ENCODE data around the gene ARHGEF33.
"Not testable (repeated sequence)": the region's sequence is repeated elsewhere in the genome, so short reads cannot be mapped to it uniquely, and the experiment has no call there.

Gene ARHGEF33

GRCh38 chr2:38911191-38911590 lies 21.5 kb downstream of the ARHGEF33 start:
- no peak for DNase-seq

GRCh38 chr2:38912619-38913018 lies 22.9 kb downstream of the ARHGEF33 start:
- DNase-seq, result no peak

GRCh38 chr2:38922389-38922788 lies 32.7 kb downstream of the ARHGEF33 start:
- DNase-seq, result no peak

- DNase-seq, result no peak
Observed at GRCh38 chr2:38922902-38923301, 33.2 kb downstream of the ARHGEF33 start.

- no peak for DNase-seq
Observed at GRCh38 chr2:38925982-38926381, 36.3 kb downstream of the ARHGEF33 start.

GRCh38 chr2:38930600-38930999 lies 40.9 kb downstream of the ARHGEF33 start:
- DNase-seq, result no peak

- no peak for DNase-seq
Observed at GRCh38 chr2:38932586-38932985, 42.9 kb downstream of the ARHGEF33 start.

- DNase-seq, result no peak
Observed at GRCh38 chr2:38933653-38934052, 44.0 kb downstream of the ARHGEF33 start.

GRCh38 chr2:38934742-38935141 lies 45.1 kb downstream of the ARHGEF33 start:
- no peak for DNase-seq

- no peak for DNase-seq
Observed at GRCh38 chr2:38935568-38936172, 46.0 kb downstream of the ARHGEF33 start.

GRCh38 chr2:38936516-38936915 lies 46.8 kb downstream of the ARHGEF33 start:
- DNase-seq, result not testable (repeated sequence)

GRCh38 chr2:38937548-38937947 lies 47.9 kb downstream of the ARHGEF33 start:
- no peak for DNase-seq

- DNase-seq, result no peak
Observed at GRCh38 chr2:38940746-38941145, 51.1 kb downstream of the ARHGEF33 start.

GRCh38 chr2:38943784-38944183 lies 54.1 kb downstream of the ARHGEF33 start:
- no peak for DNase-seq

- DNase-seq, result no peak
Observed at GRCh38 chr2:38945372-38945771, 55.7 kb downstream of the ARHGEF33 start.

GRCh38 chr2:38945911-38946310 lies 56.2 kb downstream of the ARHGEF33 start:
- DNase-seq, result peak; percentile 24

- DNase-seq, result peak; percentile 77
Observed at GRCh38 chr2:38947241-38948239, 57.9 kb downstream of the ARHGEF33 start.

- DNase-seq, result no peak
Observed at GRCh38 chr2:38948387-38948882, 58.8 kb downstream of the ARHGEF33 start.

GRCh38 chr2:38948995-38949394 lies 59.3 kb downstream of the ARHGEF33 start:
- no peak for DNase-seq

GRCh38 chr2:38951766-38952165 lies 62.1 kb downstream of the ARHGEF33 start:
- no peak for DNase-seq

GRCh38 chr2:38957972-38958371 lies 68.3 kb downstream of the ARHGEF33 start:
- no peak for DNase-seq

- DNase-seq, result no peak
Observed at GRCh38 chr2:38959466-38959865, 69.8 kb downstream of the ARHGEF33 start.

GRCh38 chr2:38959938-38960608 lies 70.4 kb downstream of the ARHGEF33 start:
- peak; percentile 85 for DNase-seq
